ENCODE data around the gene MANBA.

MANBA gene

DNA sequence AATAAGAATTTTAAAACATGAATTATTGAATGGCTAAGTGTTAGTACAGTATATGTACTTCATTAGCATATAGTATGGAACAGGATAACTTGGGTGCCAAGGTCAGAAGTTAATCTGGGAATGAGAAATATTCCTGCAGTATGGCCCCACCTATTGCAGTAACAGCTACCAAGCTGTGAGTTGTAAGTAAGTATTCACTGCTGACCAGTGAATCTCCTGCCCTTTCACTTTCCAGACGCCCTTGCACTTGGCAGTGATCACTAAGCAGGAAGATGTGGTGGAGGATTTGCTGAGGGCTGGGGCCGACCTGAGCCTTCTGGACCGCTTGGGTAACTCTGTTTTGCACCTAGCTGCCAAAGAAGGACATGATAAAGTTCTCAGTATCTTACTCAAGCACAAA lies 154.5 kb downstream of the MANBA start:
- TF ChIP-seq CTCF (IDR thresholded peaks at IDR 0.05; ENCODE audit: extremely low read depth, insufficient read depth, missing control alignments) = no peak
- in situ Hi-C loops (cut with MboI; ENCODE audit: low pct_unique_long_range_greater_than_20kb, low sequenced_read_pairs, unreplicated experiment) = no loop called here
- DNase-seq (ENCODE audit: low spot score) = no peak

DNA sequence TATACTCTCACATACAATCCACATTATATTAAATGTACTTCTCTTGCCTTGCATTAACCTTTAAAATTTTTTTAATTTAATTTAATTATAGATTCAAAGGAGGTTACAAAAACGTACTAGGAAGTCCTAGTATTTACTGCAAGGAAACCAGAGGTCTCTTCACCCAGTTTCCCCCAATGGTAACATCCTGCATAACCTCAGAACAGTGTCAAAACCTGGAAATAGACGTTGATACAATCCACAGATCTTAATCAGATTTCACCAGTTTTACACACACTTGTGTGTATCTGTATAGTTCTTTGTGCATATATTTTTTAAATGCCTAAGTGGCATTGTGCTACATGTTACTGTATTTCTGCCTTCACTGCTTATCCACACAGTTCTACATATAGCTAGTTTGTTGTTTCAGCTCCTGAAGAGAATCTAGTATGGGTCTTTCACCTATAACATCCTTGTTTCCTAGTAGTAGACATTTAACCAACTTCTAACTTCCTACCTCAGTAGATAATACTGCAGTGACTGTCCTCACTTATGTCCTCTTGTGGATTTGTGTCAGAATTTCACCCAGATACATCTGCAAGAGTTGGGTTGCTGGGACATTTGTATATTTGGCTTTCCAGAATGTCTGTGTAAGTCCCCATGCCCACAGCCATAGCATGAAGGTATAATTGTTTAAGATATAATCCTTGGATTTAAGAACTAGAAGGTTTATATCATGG lies 156.4 kb downstream of the MANBA start:
- in situ Hi-C loops (cut with MboI; ENCODE audit: low pct_unique_long_range_greater_than_20kb, low sequenced_read_pairs, unreplicated experiment) = no loop called here
- no peak for DNase-seq (ENCODE audit: low spot score)
- peak; percentile 16 for TF ChIP-seq CTCF (IDR thresholded peaks at IDR 0.05; ENCODE audit: extremely low read depth, insufficient read depth, missing control alignments)

DNA sequence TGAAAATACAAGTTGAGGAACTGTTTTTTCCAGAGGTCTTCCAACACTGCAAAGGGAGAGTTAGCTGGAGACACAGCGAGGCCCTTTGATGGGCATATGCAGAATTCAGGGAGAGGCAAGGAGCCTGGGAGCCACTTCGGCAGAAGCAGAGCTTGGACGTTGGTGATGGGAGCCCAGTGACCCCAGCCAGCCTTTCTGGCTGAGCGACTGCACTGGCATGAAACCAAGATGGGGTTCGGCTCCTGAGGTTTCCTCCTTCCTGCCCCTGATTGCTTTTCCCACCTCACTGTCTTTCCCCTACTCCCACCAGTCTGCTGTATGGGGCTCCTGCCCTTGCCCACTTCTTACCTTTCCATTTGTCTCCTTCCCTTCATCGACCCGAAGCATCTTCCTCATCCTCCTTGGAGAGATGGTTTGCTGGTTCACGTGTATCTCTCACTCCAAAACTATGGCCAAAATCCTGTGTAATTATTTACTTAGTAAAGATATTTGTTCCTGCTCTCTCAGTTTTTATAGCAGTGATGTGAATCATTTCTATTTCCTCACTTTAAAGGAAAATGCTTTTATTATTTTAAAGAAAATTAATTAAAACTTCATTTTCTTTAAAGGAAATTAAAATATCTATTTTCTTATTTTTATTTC lies 159.1 kb downstream of the MANBA start:
- no peak for TF ChIP-seq CTCF (IDR thresholded peaks at IDR 0.05; ENCODE audit: extremely low read depth, insufficient read depth, missing control alignments)
- DNase-seq (ENCODE audit: low spot score) = no peak
- in situ Hi-C loops (cut with MboI; ENCODE audit: low pct_unique_long_range_greater_than_20kb, low sequenced_read_pairs, unreplicated experiment) = no loop called here

DNA sequence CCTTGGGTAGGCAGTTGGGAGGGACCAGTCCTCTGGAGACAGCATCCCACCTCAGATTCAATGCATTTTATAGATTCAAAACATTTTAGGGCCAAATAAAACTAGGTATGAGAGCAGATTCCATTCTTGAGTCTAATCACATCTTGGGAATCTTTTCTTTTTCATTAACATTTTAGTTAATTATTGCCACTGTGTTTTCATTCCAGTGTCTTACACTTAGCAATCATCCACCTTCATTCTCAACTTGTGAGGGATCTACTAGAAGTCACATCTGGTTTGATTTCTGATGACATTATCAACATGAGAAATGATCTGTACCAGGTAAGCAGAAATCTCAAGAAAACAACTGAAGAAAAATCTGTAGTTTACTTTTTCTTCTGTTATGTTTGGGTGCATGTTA lies 160.1 kb downstream of the MANBA start:
- no peak for TF ChIP-seq CTCF (IDR thresholded peaks at IDR 0.05; ENCODE audit: extremely low read depth, insufficient read depth, missing control alignments)
- in situ Hi-C loops (cut with MboI; ENCODE audit: low pct_unique_long_range_greater_than_20kb, low sequenced_read_pairs, unreplicated experiment) = no loop called here
- DNase-seq (ENCODE audit: low spot score) = no peak

GRCh38 chr4:102599886-102600285 lies 160.9 kb downstream of the MANBA start:
- DNase-seq (ENCODE audit: low spot score) = no peak
- in situ Hi-C loops (cut with MboI; ENCODE audit: low pct_unique_long_range_greater_than_20kb, low sequenced_read_pairs, unreplicated experiment) = no loop called here

GRCh38 chr4:102599455-102599854 lies 161.3 kb downstream of the MANBA start:
- TF ChIP-seq CTCF (IDR thresholded peaks at IDR 0.05; ENCODE audit: extremely low read depth, insufficient read depth, missing control alignments) = no peak
- DNase-seq (ENCODE audit: low spot score) = no peak
- in situ Hi-C loops (cut with MboI; ENCODE audit: low pct_unique_long_range_greater_than_20kb, low sequenced_read_pairs, unreplicated experiment) = no loop called here

More at GRCh38 chr4:102599886-102600285, 160.9 kb downstream of the MANBA start:
- TF ChIP-seq CTCF (IDR thresholded peaks at IDR 0.05; ENCODE audit: extremely low read depth, insufficient read depth, missing control alignments) = no peak
